GM12875 (cell line): ENCODE data around the gene RNF113B.

Experiments used
- H3K4me3 ChIP-seq: one replicate; pipeline ENCODE4 v1.5.1; 2011; ENCODE audit warnings: low read depth, low read length, control low read depth
- CTCF ChIP-seq: IDR thresholded peaks from 2 replicates; pipeline ENCODE4 v1.5.1; 2011; ENCODE audit warnings: low read depth, mild to moderate bottlenecking, control low read depth, inconsistent platforms, low read length, moderate library complexity, borderline replicate concordance; ENCODE audit not compliant: insufficient read depth

The RNF113B gene

GRCh38 chr13:98175043-98175442 is 2.0 kb downstream of the RNF113B start:
- no peak for TF ChIP-seq CTCF
- H3K4me3 ChIP-seq, result no peak overlapping the region

DNA sequence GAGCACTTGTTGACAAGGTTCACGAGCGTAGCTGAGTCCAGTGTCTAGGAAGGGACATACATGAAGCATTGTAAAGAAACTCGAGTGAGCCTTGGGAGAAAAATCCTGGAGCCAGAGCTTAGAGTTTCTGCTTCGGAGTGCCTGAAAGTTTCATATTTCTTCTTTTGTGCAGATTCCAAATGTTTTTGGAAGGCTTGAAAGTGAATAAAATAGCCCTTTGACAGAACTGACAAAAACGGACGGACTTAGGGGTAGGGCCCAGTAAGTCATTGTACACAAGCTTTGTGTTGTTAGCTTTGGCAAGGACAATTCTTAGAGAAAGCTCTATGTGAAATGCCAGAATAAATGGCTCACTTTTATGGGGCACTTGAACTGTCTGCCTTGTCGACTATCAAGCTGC is 2.8 kb downstream of the RNF113B start:
- TF ChIP-seq CTCF, result no peak
- no peak overlapping the region for H3K4me3 ChIP-seq

DNA sequence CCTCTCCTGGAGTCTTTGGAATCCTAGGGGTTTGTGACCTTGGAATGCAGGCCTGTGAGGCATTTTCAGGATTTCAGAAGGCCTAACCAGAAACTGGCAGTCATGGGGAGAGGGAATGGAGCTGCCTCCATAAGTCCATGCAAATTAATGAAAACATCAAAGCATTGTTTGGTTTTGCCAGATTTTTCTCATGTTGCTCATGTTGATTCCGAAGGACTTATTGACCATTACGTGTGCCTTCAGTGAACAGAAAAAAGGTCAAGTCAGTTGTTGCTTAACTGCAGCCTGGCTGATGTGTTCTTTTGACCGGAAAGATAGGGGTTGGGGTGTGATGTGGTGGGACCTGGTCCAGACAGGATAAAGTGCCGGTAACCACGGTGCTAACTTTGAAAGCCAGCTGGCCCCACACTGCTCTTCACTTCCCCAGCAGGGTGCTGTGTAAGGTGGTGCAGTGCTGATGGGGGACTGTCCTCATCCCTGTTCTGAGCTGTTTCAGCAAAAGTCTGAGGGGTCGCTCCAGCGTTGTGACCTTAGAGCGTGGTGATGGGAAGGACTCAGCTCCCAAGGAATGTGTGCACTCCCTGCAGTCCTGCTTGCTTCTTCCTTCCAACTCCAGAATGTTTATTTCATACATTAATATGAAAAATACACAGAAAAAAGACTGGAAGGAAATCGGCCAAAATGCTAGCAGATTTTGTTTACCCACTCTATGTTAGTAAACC is 3.5 kb downstream of the RNF113B start:
- H3K4me3 ChIP-seq, result no peak overlapping the region
- TF ChIP-seq CTCF, result no peak

DNA sequence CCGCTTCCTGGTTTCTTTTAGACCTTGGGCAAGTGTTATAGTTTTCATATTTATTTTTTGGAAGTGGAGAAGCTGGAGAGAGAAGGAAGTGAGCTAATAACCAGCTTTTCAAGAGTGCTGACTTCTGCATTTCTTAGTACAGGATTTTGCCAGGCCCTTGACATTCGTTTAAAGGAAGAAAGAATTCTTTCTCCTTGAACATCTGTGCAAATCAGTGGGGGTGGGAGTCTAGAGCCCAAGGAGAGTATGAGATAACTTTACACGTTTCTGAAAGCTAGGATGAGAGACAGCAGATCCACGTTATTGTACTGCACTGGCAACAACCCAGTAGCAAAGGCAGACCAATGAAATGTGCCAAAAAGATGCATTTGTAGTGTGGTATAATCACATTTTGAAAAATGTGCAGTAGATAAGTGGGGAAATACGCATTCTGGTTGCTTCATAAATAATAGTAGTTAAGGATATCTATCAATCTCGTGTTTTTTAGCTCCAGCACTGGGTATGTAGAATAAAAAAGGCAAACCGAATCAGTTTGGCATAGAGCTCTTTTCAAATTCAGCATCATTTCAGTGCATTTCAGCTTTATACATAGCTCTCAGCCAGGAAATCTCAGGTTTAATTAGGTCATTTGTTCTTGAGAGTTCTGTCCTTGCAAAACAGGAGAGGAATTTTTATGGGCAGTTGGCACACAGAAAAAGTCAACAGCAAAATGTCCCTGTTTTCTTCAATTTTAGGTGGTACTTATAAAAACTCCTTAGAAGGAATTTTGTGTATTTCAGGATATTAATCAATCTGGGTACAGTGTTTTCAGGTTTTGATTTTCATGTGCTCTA is 4.3 kb downstream of the RNF113B start:
- H3K4me3 ChIP-seq, result no peak overlapping the region
- TF ChIP-seq CTCF, result no peak

GRCh38 chr13:98171900-98172589 is 5.0 kb downstream of the RNF113B start:
- H3K4me3 ChIP-seq, result no peak overlapping the region
- TF ChIP-seq CTCF, result no peak

GRCh38 chr13:98169331-98169730 is 7.7 kb downstream of the RNF113B start:
- TF ChIP-seq CTCF, result no peak
- no peak overlapping the region for H3K4me3 ChIP-seq
